HG03565 (cell line): ENCODE data around the gene NMBR.
"Not testable (repeated sequence)": the region's sequence is repeated elsewhere in the genome, so short reads cannot be mapped to it uniquely, and the experiment has no call there.

Experiments
- ATAC-seq: cut with Tn5 transposase; IDR thresholded peaks from one replicate; pipeline ENCODE4 v1.9.1; 2021; ENCODE audit warnings: mild to moderate bottlenecking, moderate library complexity; ENCODE audit not compliant: unreplicated experiment

NMBR gene

DNA sequence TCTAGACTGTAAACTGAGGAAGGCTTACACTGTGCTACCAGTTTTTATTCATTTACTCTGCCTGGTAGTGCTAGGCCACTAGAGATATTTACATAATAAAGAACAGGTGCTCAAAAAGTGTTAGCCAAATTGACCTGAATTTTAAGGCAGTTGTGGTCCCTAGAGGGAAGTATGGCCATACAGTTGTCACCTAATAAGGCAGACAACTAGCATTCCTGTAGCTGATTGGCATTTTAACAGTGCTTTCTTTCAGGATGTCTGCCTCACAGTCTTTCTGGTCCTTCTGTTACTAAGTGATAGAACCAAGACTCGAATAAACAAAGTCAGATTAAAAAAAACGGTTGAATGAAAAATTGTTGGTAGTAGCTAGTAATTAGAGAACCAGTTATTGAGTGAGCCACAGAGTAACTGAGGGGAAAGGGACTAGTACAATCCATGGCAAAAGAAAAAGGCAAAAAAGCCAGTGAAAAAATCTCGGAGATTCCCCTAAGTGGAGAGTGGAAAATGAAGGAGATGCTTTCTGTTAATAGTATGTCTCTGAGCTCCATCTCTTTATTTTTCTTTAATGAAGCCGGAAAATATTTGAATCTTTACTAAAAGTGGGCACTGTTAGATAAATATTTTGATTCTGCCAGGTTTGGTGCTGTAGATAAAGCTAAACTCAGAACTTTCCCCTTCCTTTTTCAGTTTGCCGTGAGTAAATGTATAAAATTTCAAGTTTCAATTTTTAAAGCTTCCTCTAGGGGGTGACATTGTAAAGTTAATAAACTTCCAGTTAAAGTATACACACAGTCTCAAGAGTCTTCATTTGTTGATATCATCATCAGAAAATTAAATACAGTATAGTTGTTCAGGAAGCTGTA lies 9.2 kb upstream of the NMBR start:
- ATAC-seq, result no peak

DNA sequence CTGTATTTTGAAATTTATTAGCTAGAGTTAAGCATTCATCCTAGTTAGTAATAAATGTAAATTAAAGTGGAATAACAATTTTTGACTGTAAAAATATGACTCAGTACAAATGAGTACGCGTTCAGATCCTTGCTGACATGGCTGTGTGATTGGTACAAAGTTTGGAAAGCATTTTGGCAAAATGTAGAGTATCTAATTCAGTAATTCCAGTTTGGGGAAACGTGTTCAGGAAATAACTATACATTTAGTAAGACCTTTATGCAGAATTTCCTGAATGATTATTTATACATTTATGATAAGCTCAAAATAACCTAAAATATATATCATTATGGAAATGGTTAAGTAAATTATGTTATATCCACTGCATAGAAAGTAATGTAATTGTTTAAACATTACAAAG lies 8.2 kb upstream of the NMBR start:
- no peak for ATAC-seq

DNA sequence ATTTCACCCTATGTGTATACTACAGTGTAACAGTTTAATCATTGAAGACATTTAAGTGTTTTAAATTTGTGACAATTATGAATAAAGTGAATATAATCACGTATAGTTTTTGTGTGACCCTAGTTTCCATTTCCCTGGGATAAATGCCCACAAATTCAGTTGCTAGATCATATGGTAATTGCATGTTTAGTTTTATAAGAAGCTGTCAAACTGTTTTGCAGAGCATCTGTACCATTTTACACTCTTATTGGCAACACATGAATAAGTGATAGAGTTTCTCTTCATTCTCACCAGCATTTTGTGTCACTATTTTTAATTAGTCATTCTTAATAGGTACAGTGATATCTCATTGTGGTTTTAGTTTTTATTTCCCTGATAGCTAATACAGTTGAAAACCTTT lies 7.4 kb upstream of the NMBR start:
- ATAC-seq, result no peak

DNA sequence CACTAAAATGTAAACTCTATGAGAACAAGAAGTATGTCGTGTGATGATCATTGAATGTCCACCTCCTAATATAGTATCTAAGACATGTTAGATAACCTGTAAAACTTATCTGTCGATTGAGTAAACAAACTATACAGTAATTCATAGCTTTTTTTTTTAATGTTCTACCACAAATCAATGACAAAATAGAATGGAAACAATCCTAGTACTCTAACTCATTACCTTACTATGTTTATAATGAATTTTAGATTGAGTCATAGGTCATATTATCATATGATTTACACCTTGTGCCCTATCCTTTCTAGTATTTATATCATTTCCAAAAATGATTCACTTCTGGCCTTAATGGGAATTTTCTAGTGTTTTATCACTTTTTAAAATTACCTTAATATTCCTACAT lies 6.3 kb upstream of the NMBR start:
- ATAC-seq, result no peak

DNA sequence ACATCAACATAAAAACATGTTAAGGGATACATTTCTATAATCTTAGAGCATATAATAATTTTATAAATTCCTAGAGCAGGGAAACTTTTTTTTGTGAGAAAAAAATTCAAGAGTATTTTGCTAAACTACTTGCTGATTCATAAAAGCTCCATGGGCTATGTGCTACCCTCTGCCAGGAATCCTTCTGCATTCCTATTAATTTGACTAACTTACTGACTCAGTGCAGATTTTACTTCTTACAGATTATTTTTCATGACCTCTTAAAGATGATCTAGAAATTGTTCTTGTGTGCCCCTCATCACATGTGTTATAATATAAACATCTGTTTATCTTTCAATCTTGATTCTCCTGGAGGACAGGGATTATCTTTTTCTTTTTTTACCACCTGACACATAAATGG lies 5.8 kb upstream of the NMBR start:
- ATAC-seq, result no peak

DNA sequence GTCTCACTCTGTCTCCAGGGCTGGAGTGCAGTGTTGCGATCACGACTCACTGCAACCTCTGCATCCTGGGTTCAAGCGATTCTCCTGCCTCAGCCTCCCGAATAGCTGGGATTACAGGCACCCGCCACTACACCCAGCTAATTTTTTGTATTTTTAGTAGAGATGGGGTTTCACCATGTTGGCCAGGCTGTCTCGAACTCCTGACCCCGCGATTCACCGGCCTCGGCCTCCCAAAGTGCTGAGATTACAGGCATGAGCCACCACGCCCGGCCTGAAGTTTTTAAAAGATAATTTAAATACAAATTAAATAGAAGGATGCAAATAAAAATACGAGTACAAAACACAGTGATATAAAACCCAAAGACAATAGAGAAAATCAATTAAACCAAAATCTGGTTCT lies 5.4 kb downstream of the NMBR start:
- ATAC-seq, result not testable (repeated sequence)

DNA sequence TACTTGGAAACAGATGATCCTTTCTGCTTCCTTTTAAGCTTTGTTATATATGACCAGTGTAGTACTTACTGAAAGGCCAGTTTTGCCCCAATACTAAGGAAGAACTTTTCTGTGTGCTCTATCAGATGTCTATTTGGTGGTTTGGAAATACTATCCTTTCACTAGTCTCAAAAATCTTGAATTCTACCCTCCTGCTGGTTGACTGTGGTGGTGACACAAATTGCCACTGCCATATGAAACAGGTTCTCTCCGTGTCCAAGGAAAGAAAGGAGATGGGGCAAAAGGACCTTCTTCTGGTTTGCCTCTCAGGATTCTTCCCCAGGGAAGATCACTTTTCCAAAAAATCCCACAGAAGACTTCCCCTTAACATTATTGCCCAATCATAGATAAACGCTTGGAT lies 8.0 kb downstream of the NMBR start:
- ATAC-seq, result no peak

DNA sequence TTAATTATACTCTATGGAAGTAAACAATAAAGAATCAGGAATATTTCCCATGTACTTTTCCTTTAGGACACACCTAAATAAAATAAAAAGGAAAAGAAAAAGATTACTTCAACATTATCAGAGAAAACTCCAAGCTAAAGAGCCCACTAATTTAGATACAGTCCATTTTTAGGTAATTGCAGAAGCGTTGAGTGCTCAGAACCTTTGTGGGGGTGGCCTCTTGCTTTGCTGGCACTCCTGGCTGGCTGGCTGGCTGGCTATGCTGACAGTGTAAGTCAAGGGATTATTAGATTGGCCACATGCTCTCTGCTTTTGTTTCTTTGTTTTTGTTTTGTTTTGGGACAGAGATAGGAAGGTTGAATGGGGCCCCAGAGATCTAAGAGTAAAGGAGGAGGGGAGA lies 14.3 kb downstream of the NMBR start, which contains the start of gene GJE1:
GJE1 (plus strand) TSS at position 301 of the 400 bp plus-strand sequence. CDS start 234 bp downstream, outside the sequence.
- ATAC-seq, result no peak

DNA sequence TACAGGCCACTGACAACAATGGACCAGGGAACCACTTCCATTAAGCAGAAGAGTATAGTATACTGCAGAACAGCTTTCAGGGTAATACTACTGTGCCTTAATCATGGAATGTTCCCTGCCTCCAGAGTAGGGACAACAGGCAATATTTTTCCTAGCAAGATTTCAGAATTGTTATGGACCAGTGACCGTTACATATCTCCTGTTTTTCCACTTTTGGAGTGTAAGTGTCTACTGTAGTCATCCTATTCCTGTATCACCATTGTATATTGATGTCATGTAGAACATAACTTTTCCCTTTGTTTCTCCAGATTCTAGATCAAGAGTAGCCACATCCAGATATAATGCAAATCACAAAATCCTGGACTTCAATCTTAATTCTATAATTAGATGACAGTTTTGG lies 16.1 kb downstream of the NMBR start:
- no peak for ATAC-seq

DNA sequence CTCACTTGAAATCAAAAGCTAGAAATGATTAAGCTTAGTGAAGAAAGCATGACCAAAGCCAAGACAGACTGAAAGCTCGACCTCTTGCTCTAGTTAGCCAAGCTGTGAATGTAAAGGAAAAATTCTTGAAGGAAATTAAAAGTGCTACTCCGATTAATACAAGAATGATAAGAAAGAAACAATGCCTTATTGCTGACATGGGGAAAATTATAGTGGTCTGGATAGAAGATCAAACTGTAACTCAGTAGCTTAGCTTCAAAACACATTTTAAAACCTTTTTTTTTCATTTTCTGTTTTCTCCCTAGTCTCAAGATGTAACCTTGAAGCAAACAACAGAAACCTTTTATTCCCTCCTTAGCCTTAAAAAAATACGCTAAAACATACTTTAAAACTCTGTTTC lies 25.6 kb downstream of the NMBR start:
- ATAC-seq, result no peak

DNA sequence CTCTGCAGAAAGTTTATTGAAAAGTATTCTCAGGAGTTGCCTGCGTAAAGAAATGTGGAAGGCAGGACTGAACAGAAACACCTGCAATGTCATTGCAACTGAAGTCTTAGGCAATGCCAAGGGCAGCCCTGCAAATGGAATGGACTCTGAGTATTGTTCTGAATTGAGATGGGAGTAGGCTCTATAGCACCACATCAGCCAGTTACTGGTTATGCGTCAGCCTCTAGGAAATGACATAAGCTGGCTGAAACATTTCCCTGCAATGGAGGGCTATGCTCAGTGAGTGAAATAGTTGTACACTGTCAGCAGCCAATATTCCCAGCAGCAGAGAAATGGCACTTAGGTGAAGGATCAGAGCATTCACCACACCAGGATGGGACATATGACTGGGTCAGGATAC lies 28.0 kb downstream of the NMBR start:
- ATAC-seq, result no peak

DNA sequence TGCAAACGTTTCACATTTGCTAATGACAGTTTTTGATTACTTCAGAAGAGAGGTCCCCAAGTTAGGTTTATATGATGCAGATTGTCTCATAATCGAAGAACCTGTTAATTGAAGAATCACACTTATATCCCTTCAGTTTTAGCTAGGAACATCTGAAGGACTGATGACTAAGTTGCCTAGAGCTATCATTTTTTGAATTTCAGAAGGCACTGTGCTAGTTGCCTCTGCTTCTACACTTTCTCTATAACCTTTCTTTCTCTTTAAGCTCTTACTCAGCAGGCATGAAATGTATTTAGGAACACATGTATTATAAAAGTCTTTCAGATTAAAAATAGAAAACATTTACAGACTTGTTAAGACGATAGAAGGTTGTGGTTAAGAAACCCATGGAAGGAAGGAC lies 28.6 kb downstream of the NMBR start:
- ATAC-seq, result no peak

DNA sequence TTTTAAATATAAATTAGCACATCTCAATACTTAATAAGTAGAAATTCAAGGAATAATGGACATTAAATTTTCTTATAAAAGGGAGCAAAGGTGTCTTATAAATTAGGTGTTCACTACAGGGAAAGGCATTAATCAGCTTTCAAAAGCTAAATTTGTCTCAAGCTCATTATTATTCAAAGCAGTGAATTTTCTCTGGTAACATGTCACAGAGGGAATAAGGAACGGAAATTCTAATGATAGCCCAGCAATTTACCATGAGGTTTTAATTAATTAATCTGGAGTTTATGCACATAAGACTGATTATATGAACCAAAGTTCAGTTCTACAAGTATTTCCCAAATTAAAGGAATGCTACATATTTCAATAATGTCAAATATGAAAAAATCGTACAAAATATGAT lies 29.6 kb downstream of the NMBR start:
- ATAC-seq, result no peak

DNA sequence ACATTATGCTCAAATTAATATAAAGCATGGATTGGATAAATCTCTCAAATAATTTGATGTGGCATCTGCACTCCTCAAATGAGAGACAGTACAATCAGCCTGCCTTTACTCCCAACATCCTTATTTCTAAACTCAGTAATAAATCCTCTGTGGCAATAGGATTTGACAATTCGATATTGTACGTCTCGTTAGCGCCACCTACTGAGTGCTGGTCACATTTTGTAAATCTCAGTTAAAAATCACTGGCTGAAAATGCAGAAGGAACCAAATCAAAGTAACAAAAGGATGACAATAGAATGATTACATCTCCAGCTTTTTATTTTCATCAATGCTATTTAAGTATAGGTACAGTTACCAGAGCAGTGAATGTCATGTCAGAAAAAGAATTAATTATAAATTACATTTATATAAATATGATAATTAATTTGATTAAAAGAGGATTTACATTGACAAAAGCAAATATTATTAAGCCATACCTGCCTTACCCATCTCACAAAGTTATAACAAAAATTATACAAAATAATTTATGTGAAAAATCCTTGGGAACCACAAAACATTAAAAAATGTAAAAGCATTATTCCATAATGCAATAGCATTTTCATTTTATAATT lies 34.4 kb downstream of the NMBR start:
- peak; percentile 55 for ATAC-seq

DNA sequence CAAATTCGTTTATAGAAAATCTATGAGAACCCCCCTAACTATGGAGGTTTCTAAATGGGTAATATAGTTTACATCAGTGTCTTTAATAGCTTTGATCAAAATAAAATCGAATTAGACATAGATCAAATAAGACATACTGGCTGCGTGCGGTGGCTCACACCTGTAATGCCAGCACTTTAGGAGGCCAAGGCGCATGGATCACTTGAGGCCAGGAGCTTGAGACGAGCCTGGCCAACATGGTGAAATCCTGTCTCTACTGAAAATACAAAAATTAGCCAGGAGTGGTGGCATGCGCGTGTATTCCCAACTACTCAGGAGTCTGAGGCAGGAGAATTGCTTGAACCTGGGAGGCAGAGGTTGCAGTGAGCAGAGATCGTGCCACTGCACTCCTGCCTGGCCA lies 36.1 kb downstream of the NMBR start:
- not testable (repeated sequence) for ATAC-seq

DNA sequence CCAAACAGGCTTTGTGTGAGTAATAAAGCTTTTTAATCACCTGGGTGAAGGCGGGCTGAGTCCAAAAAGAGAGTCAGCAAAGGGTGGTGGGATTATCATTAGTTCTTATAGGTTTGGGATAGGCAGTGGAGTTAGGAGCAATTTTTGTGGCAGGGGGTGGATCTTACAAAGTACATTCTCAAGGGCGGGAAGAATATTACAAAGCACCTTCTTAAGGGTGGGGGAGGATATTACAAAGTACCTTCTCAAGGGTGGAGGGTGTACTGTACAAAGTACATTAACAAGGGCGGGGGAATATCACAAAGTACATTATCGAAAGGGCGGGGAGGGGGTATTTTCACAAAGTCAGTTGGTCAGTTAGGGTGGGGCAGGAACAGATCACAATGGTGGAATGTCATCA lies 42.1 kb downstream of the NMBR start:
- ATAC-seq, result not testable (repeated sequence)

DNA sequence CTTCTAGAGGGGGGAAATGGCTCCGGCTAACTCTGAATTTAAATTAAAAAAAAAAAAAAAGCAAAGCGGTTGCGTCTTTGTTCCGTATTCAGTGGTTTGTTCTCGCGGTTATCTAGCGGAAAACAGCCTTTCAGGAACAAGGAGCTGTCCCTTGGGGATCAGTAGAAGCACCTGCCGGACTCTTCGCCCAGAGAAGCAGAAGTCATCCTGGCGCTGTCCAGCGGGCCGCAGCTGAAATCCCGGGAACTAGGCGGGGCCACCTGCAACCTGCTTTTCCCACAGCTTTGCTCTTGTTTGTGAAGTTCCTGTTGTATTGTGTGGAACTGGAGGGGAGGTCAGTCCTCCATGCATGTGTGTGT lies 58.1 kb downstream of the NMBR start:
- ATAC-seq, result no peak

DNA sequence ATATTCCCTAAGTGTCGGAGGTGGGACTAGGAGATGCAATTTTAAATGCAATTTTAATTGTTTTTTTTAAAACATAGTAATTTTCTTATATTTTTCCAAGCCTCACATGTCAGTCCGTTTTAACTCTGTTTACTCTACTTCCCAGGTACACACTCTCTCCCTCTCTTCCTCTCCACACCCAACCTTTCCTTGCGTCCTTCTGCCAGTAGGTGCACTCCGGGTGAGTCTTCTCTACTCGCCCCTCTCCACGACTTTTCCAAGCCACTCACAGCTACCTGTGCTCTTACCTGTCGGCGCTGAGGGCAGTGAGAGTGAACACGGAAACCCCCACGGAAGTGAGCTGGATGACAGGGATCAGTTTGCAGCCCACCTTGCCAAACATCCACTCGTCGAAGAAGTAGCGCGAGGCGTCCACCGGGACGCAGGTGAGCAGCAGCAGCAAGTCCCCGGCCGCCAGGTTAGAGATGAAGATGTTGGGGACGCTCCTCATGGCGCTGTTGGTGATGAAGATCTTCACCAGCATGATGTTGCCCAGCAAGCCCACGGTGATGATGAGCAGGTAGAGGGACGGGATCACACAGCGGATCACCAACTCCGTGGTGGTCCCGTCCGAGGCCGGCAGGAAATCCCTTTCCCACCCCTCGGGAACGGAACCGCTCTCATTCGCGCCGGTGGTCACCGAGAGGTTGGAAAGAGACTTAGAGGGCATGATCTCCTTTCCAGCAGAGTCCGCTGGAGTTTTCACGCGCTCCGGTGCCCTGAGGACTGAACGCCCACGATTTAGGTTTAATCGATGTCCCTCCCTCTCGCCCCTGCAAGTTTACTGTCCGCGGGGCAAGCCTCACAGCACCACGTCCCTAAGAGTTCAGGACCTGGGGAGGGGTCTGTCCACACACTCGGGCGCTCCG lies 58.7 kb downstream of the NMBR start:
- ATAC-seq, result no peak

DNA sequence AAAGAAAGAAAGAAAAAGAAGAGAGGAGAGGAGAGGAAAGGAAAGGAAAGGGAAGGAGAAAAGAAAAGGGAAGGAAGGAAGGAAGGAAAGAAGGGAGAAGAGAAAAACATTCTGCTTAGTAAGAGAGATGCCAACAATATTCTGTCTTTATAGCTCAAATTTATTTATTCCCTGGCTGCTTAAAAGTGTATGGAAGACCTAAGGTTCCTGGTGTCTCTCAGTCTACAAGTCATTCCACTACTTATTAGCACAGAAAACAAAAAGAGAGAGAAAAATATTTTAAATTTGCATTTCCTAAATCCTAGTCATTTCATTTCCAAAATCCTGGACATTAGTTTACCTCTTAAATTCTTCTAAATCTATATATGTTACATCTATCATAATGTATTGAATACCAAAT lies 67.8 kb downstream of the NMBR start:
- ATAC-seq, result no peak

DNA sequence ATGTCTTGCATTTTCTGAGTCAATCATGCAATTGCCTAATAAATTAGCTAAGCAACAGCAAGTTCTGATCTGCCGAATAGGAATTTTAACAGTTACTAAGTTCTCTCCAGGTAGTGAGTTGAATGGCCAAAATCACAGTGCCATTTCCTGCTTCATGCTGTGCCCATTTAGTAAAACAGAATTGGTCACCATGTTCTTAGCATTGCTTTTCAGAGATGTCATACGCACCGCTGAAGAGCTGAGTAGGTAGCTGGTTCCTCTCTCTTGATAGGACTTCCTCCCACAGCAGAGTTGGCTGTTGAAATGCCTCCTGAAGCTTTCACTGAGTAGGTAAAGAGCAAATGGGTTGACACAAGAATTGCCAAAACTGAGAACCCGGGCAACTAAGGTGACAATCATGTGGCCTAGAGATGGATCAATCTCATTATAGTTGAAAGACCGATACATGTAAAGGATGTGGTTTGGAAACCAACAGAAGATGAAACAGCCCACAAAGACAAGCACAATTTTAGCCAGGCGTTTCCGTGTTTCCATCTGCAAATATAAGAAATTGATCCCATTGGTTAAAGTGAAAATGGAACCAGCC lies 71.3 kb downstream of the NMBR start:
- no peak for ATAC-seq

DNA sequence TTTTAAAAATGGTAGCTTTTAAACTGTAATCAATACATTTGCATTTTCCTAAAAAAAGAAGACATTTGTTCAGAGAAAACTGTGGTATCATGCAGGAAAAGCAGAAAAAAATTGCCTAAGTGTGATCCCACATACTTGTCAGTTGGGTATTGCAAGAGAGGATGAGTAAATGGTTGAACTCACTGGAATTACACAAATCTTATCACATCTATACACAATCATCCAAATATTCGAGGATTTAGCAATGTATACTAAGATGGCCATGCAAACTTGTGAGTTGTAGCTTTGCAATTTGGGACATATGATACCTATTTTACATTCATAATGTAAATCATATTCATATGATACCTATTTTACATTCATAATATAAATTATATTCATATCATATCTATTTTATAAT lies 72.4 kb downstream of the NMBR start:
- no peak for ATAC-seq
